H1 (cell line): Measurements from ENCODE around the gene ESPNL. TPM values are rescaled to one million over a fixed set of nuclear protein-coding genes. Genes with fewer than 3 reads are reported as not detected.
A peak's percentile ranks its signal among the peaks of the same experiment; 100 is the strongest.

Source experiments
- CTCF ChIA-PET: fragments of 300-600 bp; sonication (Branson Sonifier 250); formaldehyde crosslinking; loops from one replicate; lab custom pipeline; 2021; ENCODE audit not compliant: partially characterized antibody; lab: Charles Lee
- POLR2A ChIA-PET: fragments of 300-600 bp; sonication (Branson Sonifier 250); formaldehyde crosslinking; loops from one replicate; lab custom pipeline; 2021; ENCODE audit warnings: inconsistent platforms; ENCODE audit not compliant: partially characterized antibody; lab: Charles Lee
- DNase-seq, 2 experiments: peaks; one replicate each; pipeline versions ENCODE4 v3.0.0 to v3.0.0-alpha.2; 2010 to 2022; ENCODE audit warnings: low spot score in 2 of 2, low read depth in 1 of 2, mixed read lengths in 1 of 2
- FAIRE-seq: peaks from 2 replicates; lab custom pipeline; 2011; peaks lifted over from hg19 to GRCh38; lab: Jason Lieb, UNC
- H2AFZ ChIP-seq: 2 replicates; pipeline ENCODE4 v1.8.1; 2012; ENCODE audit warnings: low read length, inconsistent platforms
- H2AK5ac ChIP-seq: 2 replicates; pipeline ENCODE4 v1.6.1; 2013; ENCODE audit warnings: low read depth, low read length
- H2BK120ac ChIP-seq: replicated peaks from 2 replicates; pipeline ENCODE3; 2013; ENCODE audit warnings: low read depth, low read length, inconsistent platforms
- H2BK12ac ChIP-seq: 2 replicates; pipeline ENCODE4 v1.6.1; 2013; ENCODE audit warnings: low read depth, low read length
- H2BK15ac ChIP-seq: 2 replicates; pipeline ENCODE4 v1.6.1; 2013; ENCODE audit warnings: low read length
- H2BK20ac ChIP-seq: 2 replicates; pipeline ENCODE4 v1.6.1; 2013; ENCODE audit warnings: low read length
- H2BK5ac ChIP-seq: 2 replicates; pipeline ENCODE4 v1.6.1; 2013; ENCODE audit warnings: low read depth, low read length
- H3K14ac ChIP-seq: 2 replicates; pipeline ENCODE4 v1.6.1; 2013; ENCODE audit warnings: inconsistent platforms; ENCODE audit not compliant: insufficient read length
- H3K18ac ChIP-seq: 2 replicates; pipeline ENCODE4 v1.6.1; 2013; ENCODE audit warnings: low read length; ENCODE audit errors: extremely low read depth
- H3K23ac ChIP-seq: 2 replicates; pipeline ENCODE4 v1.6.1; 2013; ENCODE audit warnings: inconsistent platforms; ENCODE audit not compliant: insufficient read length
- H3K23me2 ChIP-seq: 2 replicates; pipeline ENCODE4 v1.6.1; 2013; ENCODE audit warnings: low read depth, low read length
- H3K27ac ChIP-seq: 2 replicates; pipeline ENCODE4 v1.6.1; 2011; ENCODE audit warnings: low read depth, low read length, inconsistent platforms
- H3K27me3 ChIP-seq, 4 experiments: replicated peaks in 1 of 4; 1 replicate in 1 of 4; 2 replicates in 3 of 4; pipeline versions ENCODE4 v1.6.1 to v1.8.1; 2011 to 2013; ENCODE audit warnings: low read length in 3 of 4, mild to moderate bottlenecking in 3 of 4, inconsistent platforms in 2 of 4, mixed read lengths in 2 of 4, moderate library complexity in 1 of 4; ENCODE audit not compliant: control insufficient read depth in 3 of 4, insufficient read depth in 3 of 4; ENCODE audit errors: extremely low read depth in 1 of 4
- H3K36me3 ChIP-seq, 4 experiments: 2 replicates each; pipeline versions ENCODE4 v1.6.1 to v1.8.1; 2011 to 2013; ENCODE audit warnings: mild to moderate bottlenecking in 4 of 4, low read length in 3 of 4, moderate library complexity in 2 of 4, control low read depth in 1 of 4, inconsistent platforms in 1 of 4; ENCODE audit not compliant: insufficient read depth in 4 of 4, control insufficient read depth in 2 of 4
- H3K4ac ChIP-seq: replicated peaks from 2 replicates; pipeline ENCODE3; 2013; ENCODE audit warnings: low read length, low read depth, mixed read lengths, inconsistent platforms; ENCODE audit not compliant: insufficient read length
- H3K4me1 ChIP-seq, 4 experiments: replicated peaks in 1 of 4; 1 replicate in 1 of 4; 2 replicates in 3 of 4; pipeline versions ENCODE4 v1.6.1 to v1.8.1; 2011 to 2013; ENCODE audit warnings: low read length in 3 of 4, inconsistent platforms in 2 of 4, mixed read lengths in 1 of 4; ENCODE audit not compliant: insufficient read depth in 4 of 4, control insufficient read depth in 3 of 4
- H3K4me2 ChIP-seq, 2 experiments: 2 replicates each; pipeline versions ENCODE4 v1.6.1 to v1.8.1; 2011 to 2013; ENCODE audit warnings: low read depth in 2 of 2, low read length in 2 of 2, control low read depth in 1 of 2, inconsistent platforms in 1 of 2, mild to moderate bottlenecking in 1 of 2; ENCODE audit not compliant: insufficient read depth in 1 of 2
- H3K4me3 ChIP-seq, 4 experiments: fragments of 200-600, 300-600 bp in 1 of 4; sonication (generic), shearing (Covaris generic), sonication (Bioruptor Twin) in 1 of 4; 2 replicates each; pipeline versions ENCODE4 v1.5.1 to v1.8.1; 2011 to 2016; ENCODE audit warnings: low read length in 4 of 4, low read depth in 3 of 4, control low read depth in 2 of 4, inconsistent platforms in 2 of 4, mild to moderate bottlenecking in 2 of 4, mixed read lengths in 1 of 4, moderate library complexity in 1 of 4; ENCODE audit not compliant: insufficient read depth in 2 of 4; ENCODE audit errors: extremely low read depth in 1 of 4
- H3K56ac ChIP-seq: replicated peaks from 2 replicates; pipeline ENCODE3; 2013; ENCODE audit warnings: low read depth, mild to moderate bottlenecking, mixed read lengths, low read length, inconsistent platforms; ENCODE audit not compliant: insufficient read length
- H3K79me1 ChIP-seq: 2 replicates; pipeline ENCODE4 v1.6.1; 2013; ENCODE audit warnings: low read depth, low read length, control low read depth
- H3K79me2 ChIP-seq, 2 experiments: 2 replicates each; pipeline versions ENCODE4 v1.6.1 to v1.8.1; 2012 to 2013; ENCODE audit warnings: low read length in 2 of 2, mild to moderate bottlenecking in 2 of 2, inconsistent platforms in 1 of 2; ENCODE audit not compliant: insufficient read depth in 2 of 2, control insufficient read depth in 1 of 2
- H3K9ac ChIP-seq, 4 experiments: replicated peaks in 1 of 4; 1 replicate in 1 of 4; 2 replicates in 3 of 4; pipeline versions ENCODE4 v1.6.1 to v1.8.1; 2011 to 2013; ENCODE audit warnings: low read depth in 3 of 4, low read length in 3 of 4, control low read depth in 2 of 4, mild to moderate bottlenecking in 2 of 4, moderate library complexity in 2 of 4, inconsistent platforms in 1 of 4; ENCODE audit errors: extremely low read depth in 1 of 4
- H3K9me3 ChIP-seq, 2 experiments: 2 replicates each; pipeline versions ENCODE4 v1.6.1 to v1.8.1; 2012 to 2013; ENCODE audit warnings: mild to moderate bottlenecking in 2 of 2, moderate library complexity in 2 of 2, control low read depth in 1 of 2, inconsistent platforms in 1 of 2, low read depth in 1 of 2, low read length in 1 of 2, mixed read lengths in 1 of 2; ENCODE audit not compliant: insufficient read depth in 2 of 2
- H4K20me1 ChIP-seq, 2 experiments: replicated peaks in 1 of 2; 2 replicates each; pipeline versions ENCODE3 to v1.8.1; 2011 to 2013; ENCODE audit warnings: inconsistent platforms in 2 of 2, low read length in 2 of 2, mild to moderate bottlenecking in 1 of 2; ENCODE audit not compliant: insufficient read depth in 2 of 2, control insufficient read depth in 1 of 2
- H4K5ac ChIP-seq: 2 replicates; pipeline ENCODE4 v1.6.1; 2013; ENCODE audit warnings: low read length, low read depth, mixed read lengths, inconsistent platforms; ENCODE audit not compliant: insufficient read length
- H4K8ac ChIP-seq: 2 replicates; pipeline ENCODE4 v1.8.0; 2013; ENCODE audit warnings: mild to moderate bottlenecking, moderate library complexity, low read length, inconsistent platforms; ENCODE audit not compliant: insufficient read depth; ENCODE audit errors: extremely low read depth
- H4K91ac ChIP-seq: replicated peaks from 2 replicates; pipeline ENCODE3; 2013; ENCODE audit warnings: low read length, mixed read lengths, inconsistent platforms; ENCODE audit not compliant: insufficient read length
- ATF3 ChIP-seq: IDR thresholded peaks from 2 replicates; pipeline ENCODE4 v1.6.1; 2011; ENCODE audit warnings: low read depth, mild to moderate bottlenecking, low read length; ENCODE audit not compliant: insufficient read depth
- BACH1 ChIP-seq: IDR thresholded peaks from 2 replicates; pipeline ENCODE4 v1.6.1; 2012; ENCODE audit warnings: low read length, improper control_type of control experiment
- SIRT6 ChIP-seq: IDR thresholded peaks from one replicate; pipeline ENCODE4 v1.7.1; 2012; ENCODE audit warnings: low read length, inconsistent platforms
- SIX5 ChIP-seq: IDR thresholded peaks from 2 replicates; pipeline ENCODE4 v1.6.1; 2011; ENCODE audit warnings: mild to moderate bottlenecking, low read depth, low read length
- WGBS, 2 experiments: shearing (Covaris generic) in 1 of 2; methylation state at CpG; one replicate each; pipeline versions ENCODE4 v1.1.6 to v1.1.7; 2013 to 2015; ENCODE audit warnings: low lambda C conversion rate in 2 of 2, mixed read lengths in 2 of 2, inconsistent platforms in 1 of 2, low coverage in 1 of 2, missing lambda C conversion rate in 1 of 2; ENCODE audit not compliant: insufficient replicate concordance in 2 of 2, insufficient coverage in 1 of 2, insufficient read length in 1 of 2; ENCODE audit errors: extremely low coverage in 1 of 2, missing lambda C conversion rate in 1 of 2; 5-methylcytosine and 5-hydroxymethylcytosine counted together
- polyA plus RNA-seq, 7 experiments: library from polyadenylated mRNA; depleted of rRNA in 3 of 7; stranded (reverse) in 5 of 7; unstranded in 2 of 7; fragments of >200 nt in 5 of 7; fragments of 200-250 nt in 2 of 7; gene quantifications; 1 replicate in 5 of 7; 2 replicates in 1 of 7; 4 replicates in 1 of 7; pipeline versions ENCODE4 v1.2.1 to v1.2.3, GENCODE V29; 2011 to 2013; ENCODE audit warnings: missing spikeins in 2 of 7, mixed read lengths in 2 of 7
- total RNA-seq: library from RNA; stranded (reverse); fragmentation: NEBNext Ultra II Directional; extraction: Animal tissue kit (Norgen Biotek cat#: 25700); gene quantifications from 2 replicates; pipeline ENCODE4 v1.2.1, GENCODE V29; 2021

ESPNL gene
- total and polyA plus RNA-seq, 2 of the 8 experiments (the other 6 are each of a cell fraction or from before 2014, with no cell fraction given) = 0.68 to 1.3 TPM

- H3K27me3 ChIP-seq = peaks cover 0 to 2% (median under 1%) of the 10 kb centered on the region in 4 experiments; a peak in 1 of 7 replicates
- peak overlapping the region; percentile 40; the same call in 1 of the 2 replicates for H2AFZ ChIP-seq
- peak overlapping the region; percentile 71 for H3K18ac ChIP-seq
- H4K20me1 ChIP-seq = no peaks in the 10 kb centered on the region
- H2BK5ac ChIP-seq = no peak overlapping the region; the same call in 1 of the 2 replicates
- no peak overlapping the region for H3K9ac ChIP-seq
- no peak overlapping the region for H2BK12ac ChIP-seq
- H2BK120ac ChIP-seq = no peak overlapping the region
- no peak overlapping the region for H3K27ac ChIP-seq
- no peak for FAIRE-seq
- no peak for TF ChIP-seq ATF3
- TF ChIP-seq SIRT6 = no peak
- no peak for TF ChIP-seq BACH1
- no peak for TF ChIP-seq SIX5
- no peaks in the 10 kb centered on the region for H3K9me3 ChIP-seq
- H3K79me2 ChIP-seq = no peaks in the 10 kb centered on the region
- H3K4me1 ChIP-seq = peaks cover 0 to 9% (median 5%) of the 10 kb centered on the region in 4 experiments; a peak in 6 of 7 replicates
- H2BK20ac ChIP-seq = peak overlapping the region; percentile 21; the same call in 1 of the 2 replicates
- no peak overlapping the region for H3K23ac ChIP-seq
- WGBS, 2 experiments = 83% methylated on average over 12 of the region's 13 CpGs; no CpG with 5 or more reads in 1 of the 2 experiments
- DNase-seq = no peak
- H2BK15ac ChIP-seq = 0 out of 2 replicates have a peak overlapping the region, but pooled peaks have one; percentile 46
- H2AK5ac ChIP-seq = no peak overlapping the region; the same call in 1 of the 2 replicates
- H3K79me1 ChIP-seq = no peaks in the 10 kb centered on the region
- POLR2A ChIA-PET = interaction anchor here (1.1 to 1.5 kb wide), 2 partner anchors 9 to 89 kb away, joined by 3 to 7 read pairs; partner anchors contain the start of gene HES6
- H3K4ac ChIP-seq = no peak overlapping the region
- no peak overlapping the region for H3K4me2 ChIP-seq
- no peak overlapping the region; the same call in 1 of the 2 replicates for H4K8ac ChIP-seq
- no peak overlapping the region for H3K4me3 ChIP-seq
- H3K56ac ChIP-seq = no peak overlapping the region
- CTCF ChIA-PET = interaction anchor here (0.6 to 6.4 kb wide), 7 partner anchors 9 to 109 kb away, joined by 3 to 72 read pairs (median 3); partner anchors contain the start of gene KLHL30
- H3K14ac ChIP-seq = no peak overlapping the region
- H4K5ac ChIP-seq = no peak overlapping the region
- no peaks in the 10 kb centered on the region for H3K36me3 ChIP-seq
- no peaks in the 10 kb centered on the region for H3K23me2 ChIP-seq
- H4K91ac ChIP-seq = peak overlapping the region; percentile 73
Measured at GRCh38 chr2:238151205-238151604, 51.1 kb downstream of the ESPNL start.
